Measurements from ENCODE around the gene KIF26B. TPM values are rescaled to one million over a fixed set of nuclear protein-coding genes. Genes with fewer than 3 reads are reported as not detected.

KIF26B gene
- total RNA-seq, 1 donor from 2014 or later, result 0.32 TPM

- DNase-seq (ENCODE audit: low spot score), result no peak
Observed at GRCh38 chr1:245207056-245207638, 52.4 kb downstream of the KIF26B start.

- DNase-seq (ENCODE audit: low spot score), result no peak
Observed at GRCh38 chr1:245207801-245208200, 53.0 kb downstream of the KIF26B start.

GRCh38 chr1:245209658-245210435 lies 55.1 kb downstream of the KIF26B start:
- DNase-seq (ENCODE audit: low spot score), result no peak

- DNase-seq (ENCODE audit: low spot score), result no peak
Observed at GRCh38 chr1:245211035-245211749, 56.4 kb downstream of the KIF26B start.

- DNase-seq (ENCODE audit: low spot score), result no peak
Observed at GRCh38 chr1:245211761-245212160, 57.0 kb downstream of the KIF26B start.

GRCh38 chr1:245212221-245212710 lies 57.5 kb downstream of the KIF26B start:
- no peak for DNase-seq (ENCODE audit: low spot score)

- no peak for DNase-seq (ENCODE audit: low spot score)
Observed at GRCh38 chr1:245213066-245213831, 58.5 kb downstream of the KIF26B start.

- DNase-seq (ENCODE audit: low spot score), result peak; percentile 39
Observed at GRCh38 chr1:245215071-245215470, 60.3 kb downstream of the KIF26B start.

- DNase-seq (ENCODE audit: low spot score), result peak; percentile 4
Observed at GRCh38 chr1:245216366-245217115, 61.8 kb downstream of the KIF26B start.

GRCh38 chr1:245217853-245218608 lies 63.2 kb downstream of the KIF26B start:
- DNase-seq (ENCODE audit: low spot score), result peak; percentile 74

GRCh38 chr1:245220381-245220985 lies 65.7 kb downstream of the KIF26B start:
- DNase-seq (ENCODE audit: low spot score), result no peak

- DNase-seq (ENCODE audit: low spot score), result no peak
Observed at GRCh38 chr1:245221805-245222204, 67.0 kb downstream of the KIF26B start.

- no peak for DNase-seq (ENCODE audit: low spot score)
Observed at GRCh38 chr1:245222931-245223595, 68.3 kb downstream of the KIF26B start.

GRCh38 chr1:245225322-245226202 lies 70.8 kb downstream of the KIF26B start:
- no peak for DNase-seq (ENCODE audit: low spot score)

GRCh38 chr1:245226203-245226499 lies 71.4 kb downstream of the KIF26B start:
- DNase-seq (ENCODE audit: low spot score), result no peak

GRCh38 chr1:245229051-245229450 lies 74.3 kb downstream of the KIF26B start:
- peak; percentile 12 for DNase-seq (ENCODE audit: low spot score)

GRCh38 chr1:245232931-245233330 lies 78.1 kb downstream of the KIF26B start:
- DNase-seq (ENCODE audit: low spot score), result no peak
